C4-2B (cell line): ENCODE data around the gene CCDC18.

Experiments
- ZFX ChIP-seq: fragments of 450-650 bp; IDR thresholded peaks from 2 replicates; pipeline ENCODE4 v1.6.1; 2017
- TF ChIP-seq, protein P1 (sequence below): fragments of 450-650 bp; conservative IDR thresholded peaks from 2 replicates; pipeline ENCODE4 v1.5.1; 2017; ENCODE audit warnings: mild to moderate bottlenecking

DNA sequence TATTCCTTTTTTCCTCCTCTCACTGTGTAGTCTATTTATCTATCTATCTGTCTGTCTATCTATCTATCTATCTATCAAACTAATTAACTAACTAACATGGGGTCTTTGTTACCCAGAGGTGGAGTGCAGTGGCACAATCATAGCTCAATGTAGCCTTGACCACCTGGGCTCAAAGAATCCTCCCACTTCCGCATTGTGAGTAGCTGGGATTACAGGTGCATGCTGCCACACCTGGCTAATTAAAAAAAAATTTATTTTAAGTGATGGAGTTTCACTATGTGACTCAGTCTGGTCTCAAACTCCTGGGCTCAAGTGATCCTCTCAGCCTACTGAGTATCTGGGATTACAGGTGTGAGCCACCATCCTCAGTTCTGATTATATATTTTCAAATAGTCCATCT, 71.4 kb downstream of the CCDC18 start:
- TF ChIP-seq, protein P1, sequence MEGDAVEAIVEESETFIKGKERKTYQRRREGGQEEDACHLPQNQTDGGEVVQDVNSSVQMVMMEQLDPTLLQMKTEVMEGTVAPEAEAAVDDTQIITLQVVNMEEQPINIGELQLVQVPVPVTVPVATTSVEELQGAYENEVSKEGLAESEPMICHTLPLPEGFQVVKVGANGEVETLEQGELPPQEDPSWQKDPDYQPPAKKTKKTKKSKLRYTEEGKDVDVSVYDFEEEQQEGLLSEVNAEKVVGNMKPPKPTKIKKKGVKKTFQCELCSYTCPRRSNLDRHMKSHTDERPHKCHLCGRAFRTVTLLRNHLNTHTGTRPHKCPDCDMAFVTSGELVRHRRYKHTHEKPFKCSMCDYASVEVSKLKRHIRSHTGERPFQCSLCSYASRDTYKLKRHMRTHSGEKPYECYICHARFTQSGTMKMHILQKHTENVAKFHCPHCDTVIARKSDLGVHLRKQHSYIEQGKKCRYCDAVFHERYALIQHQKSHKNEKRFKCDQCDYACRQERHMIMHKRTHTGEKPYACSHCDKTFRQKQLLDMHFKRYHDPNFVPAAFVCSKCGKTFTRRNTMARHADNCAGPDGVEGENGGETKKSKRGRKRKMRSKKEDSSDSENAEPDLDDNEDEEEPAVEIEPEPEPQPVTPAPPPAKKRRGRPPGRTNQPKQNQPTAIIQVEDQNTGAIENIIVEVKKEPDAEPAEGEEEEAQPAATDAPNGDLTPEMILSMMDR, result no peak
- no peak for TF ChIP-seq ZFX
